Measurements from ENCODE around the gene CCDC14.
"Not testable (repeated sequence)": the region's sequence is repeated elsewhere in the genome, so short reads cannot be mapped to it uniquely, and the experiment has no call there.

DNA sequence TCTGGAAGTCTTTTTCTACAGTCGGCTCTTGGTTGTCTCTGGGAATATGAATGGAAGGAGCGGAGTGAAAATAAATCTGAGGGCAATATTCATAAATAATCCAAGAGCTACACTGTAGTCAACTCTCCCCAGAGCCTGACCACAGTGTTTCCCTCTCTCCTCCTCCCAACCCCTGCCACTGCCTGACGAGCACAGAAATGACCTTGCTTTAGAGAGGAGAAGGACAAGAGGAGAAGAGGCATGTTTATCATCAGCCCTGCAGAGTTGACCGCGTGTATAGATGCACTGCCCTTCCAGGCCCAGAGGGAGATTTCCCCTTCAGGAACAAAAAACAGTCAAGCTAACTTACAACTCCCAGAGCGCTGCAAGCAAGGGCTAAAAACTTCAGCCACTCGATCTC lies 14.0 kb upstream of the CCDC14 start:
- TF ChIP-seq POLR2A (IDR thresholded peaks at IDR 0.05) = not testable (repeated sequence)
- TF ChIP-seq, protein P1, sequence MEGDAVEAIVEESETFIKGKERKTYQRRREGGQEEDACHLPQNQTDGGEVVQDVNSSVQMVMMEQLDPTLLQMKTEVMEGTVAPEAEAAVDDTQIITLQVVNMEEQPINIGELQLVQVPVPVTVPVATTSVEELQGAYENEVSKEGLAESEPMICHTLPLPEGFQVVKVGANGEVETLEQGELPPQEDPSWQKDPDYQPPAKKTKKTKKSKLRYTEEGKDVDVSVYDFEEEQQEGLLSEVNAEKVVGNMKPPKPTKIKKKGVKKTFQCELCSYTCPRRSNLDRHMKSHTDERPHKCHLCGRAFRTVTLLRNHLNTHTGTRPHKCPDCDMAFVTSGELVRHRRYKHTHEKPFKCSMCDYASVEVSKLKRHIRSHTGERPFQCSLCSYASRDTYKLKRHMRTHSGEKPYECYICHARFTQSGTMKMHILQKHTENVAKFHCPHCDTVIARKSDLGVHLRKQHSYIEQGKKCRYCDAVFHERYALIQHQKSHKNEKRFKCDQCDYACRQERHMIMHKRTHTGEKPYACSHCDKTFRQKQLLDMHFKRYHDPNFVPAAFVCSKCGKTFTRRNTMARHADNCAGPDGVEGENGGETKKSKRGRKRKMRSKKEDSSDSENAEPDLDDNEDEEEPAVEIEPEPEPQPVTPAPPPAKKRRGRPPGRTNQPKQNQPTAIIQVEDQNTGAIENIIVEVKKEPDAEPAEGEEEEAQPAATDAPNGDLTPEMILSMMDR (IDR thresholded peaks at IDR 0.05) = not testable (repeated sequence)
